Endometrial microvascular endothelial cells (primary cell): ENCODE data around the gene UBE2K. TPM values are rescaled to one million over a fixed set of nuclear protein-coding genes. Genes with fewer than 3 reads are reported as not detected.
"Not testable (repeated sequence)": the region's sequence is repeated elsewhere in the genome, so short reads cannot be mapped to it uniquely, and the experiment has no call there.

ENCODE experiments used
- in situ Hi-C: cut with HindIII; loops from 2 replicates; pipeline ENCODE4 v1.10.0; 2017; ENCODE audit warnings: low sequenced_read_pairs, low pct_unique_long_range_greater_than_20kb; ENCODE audit errors: inconsistent ontology term
- total RNA-seq: library from RNA; depleted of rRNA; stranded (reverse); fragments of >200 nt; gene quantifications from one replicate; pipeline ENCODE4 v1.2.3, GENCODE V29; 2015; ENCODE audit errors: inconsistent ontology term

The UBE2K gene
- 34.9 TPM for total RNA-seq

- in situ Hi-C loops: no loop called here
These were observed at the start of gene UBE2K for GRCh38 chr4:39697740-39698423. TSS of gene UBE2K (plus strand) at chr4:39698136. CDS start at chr4:39698328, 192 bp downstream.

- in situ Hi-C loops: no loop called here
These were observed 49.7 kb upstream of the UBE2K start for GRCh38 chr4:39648213-39648612.

GRCh38 chr4:39648827-39649558 lies 48.9 kb upstream of the UBE2K start:
- in situ Hi-C loops: no loop called here

GRCh38 chr4:39649639-39650265 lies 48.2 kb upstream of the UBE2K start:
- in situ Hi-C loops: no loop called here

GRCh38 chr4:39651586-39651985 lies 46.4 kb upstream of the UBE2K start:
- in situ Hi-C loops: not testable (repeated sequence)

GRCh38 chr4:39655211-39655610 lies 42.7 kb upstream of the UBE2K start:
- in situ Hi-C loops: no loop called here

- in situ Hi-C loops: no loop called here
These were observed 42.1 kb upstream of the UBE2K start for GRCh38 chr4:39655876-39656275.

GRCh38 chr4:39656638-39657037 lies 41.3 kb upstream of the UBE2K start:
- in situ Hi-C loops: not testable (repeated sequence)

- in situ Hi-C loops: no loop called here
These were observed 40.5 kb upstream of the UBE2K start for GRCh38 chr4:39657465-39657864.

GRCh38 chr4:39658756-39659155 lies 39.2 kb upstream of the UBE2K start:
- in situ Hi-C loops: no loop called here

GRCh38 chr4:39660045-39660444 lies 37.9 kb upstream of the UBE2K start:
- in situ Hi-C loops: no loop called here

GRCh38 chr4:39660757-39661156 lies 37.2 kb upstream of the UBE2K start:
- in situ Hi-C loops: no loop called here

GRCh38 chr4:39662683-39663082 lies 35.3 kb upstream of the UBE2K start:
- in situ Hi-C loops: no loop called here

- in situ Hi-C loops: no loop called here
These were observed 32.9 kb upstream of the UBE2K start for GRCh38 chr4:39664828-39665731.

- in situ Hi-C loops: no loop called here
These were observed 30.2 kb upstream of the UBE2K start for GRCh38 chr4:39667706-39668105.

GRCh38 chr4:39668887-39669286 lies 29.0 kb upstream of the UBE2K start:
- in situ Hi-C loops: no loop called here

GRCh38 chr4:39670296-39670695 lies 27.6 kb upstream of the UBE2K start:
- in situ Hi-C loops: not testable (repeated sequence)

- in situ Hi-C loops: not testable (repeated sequence)
These were observed 22.3 kb upstream of the UBE2K start for GRCh38 chr4:39675681-39676080.

- in situ Hi-C loops: not testable (repeated sequence)
These were observed 16.9 kb upstream of the UBE2K start for GRCh38 chr4:39681003-39681402.
